ENCODE data around the gene SBNO1.
"Not testable (repeated sequence)": the region's sequence is repeated elsewhere in the genome, so short reads cannot be mapped to it uniquely, and the experiment has no call there.

Gene SBNO1

GRCh38 chr12:123248996-123249741 lies 115.5 kb downstream of the SBNO1 start:
- DNase-seq (ENCODE audit: low read depth, low spot score): not testable (repeated sequence)

GRCh38 chr12:123248129-123248528 lies 116.5 kb downstream of the SBNO1 start:
- not testable (repeated sequence) for DNase-seq (ENCODE audit: low read depth, low spot score)

- DNase-seq (ENCODE audit: low read depth, low spot score): no peak
Measured at GRCh38 chr12:123245678-123246077, 119.0 kb downstream of the SBNO1 start.

GRCh38 chr12:123243671-123244262 lies 120.9 kb downstream of the SBNO1 start:
- no peak for DNase-seq (ENCODE audit: low read depth, low spot score)

GRCh38 chr12:123242116-123242904 lies 122.3 kb downstream of the SBNO1 start:
- no peak for DNase-seq (ENCODE audit: low read depth, low spot score)
